Activated naive CD4-positive, alpha-beta T cell treated with anti-CD3 and anti-CD28 coated beads, Interleukin-2, amount 10 ng/mL, durations not matched to agents 7 days and 5 days (primary cell): ENCODE measurements around the gene NT5C2.

ENCODE experiments used
- CTCF ChIA-PET: fragments of 350-600 bp; sonication (Branson Sonifier 250); formaldehyde crosslinking; loops from one replicate; lab custom pipeline; 2021; ENCODE audit warnings: antibody characterized with exemption; lab: Charles Lee
- DNase-seq: peaks from one replicate; pipeline ENCODE4 v3.0.0-alpha.2; 2020
- H3K27ac Mint-ChIP-seq: one replicate; pipeline ENCODE4 v1.8.0; 2021; ENCODE audit warnings: mild to moderate bottlenecking, moderate library complexity, mixed read lengths
- H3K27me3 Mint-ChIP-seq: one replicate; pipeline ENCODE4 v1.8.0; 2021; ENCODE audit warnings: mild to moderate bottlenecking, mixed read lengths
- H3K36me3 Mint-ChIP-seq: one replicate; pipeline ENCODE4 v1.8.0; 2021; ENCODE audit warnings: mixed read lengths
- H3K4me1 Mint-ChIP-seq: one replicate; pipeline ENCODE4 v1.8.0; 2021; ENCODE audit warnings: mixed read lengths
- H3K4me3 Mint-ChIP-seq: one replicate; pipeline ENCODE4 v1.8.0; 2021; ENCODE audit warnings: mild to moderate bottlenecking, moderate library complexity, mixed read lengths
- H3K9me3 Mint-ChIP-seq: one replicate; pipeline ENCODE4 v1.8.0; 2021; ENCODE audit warnings: mixed read lengths

The NT5C2 gene

DNA sequence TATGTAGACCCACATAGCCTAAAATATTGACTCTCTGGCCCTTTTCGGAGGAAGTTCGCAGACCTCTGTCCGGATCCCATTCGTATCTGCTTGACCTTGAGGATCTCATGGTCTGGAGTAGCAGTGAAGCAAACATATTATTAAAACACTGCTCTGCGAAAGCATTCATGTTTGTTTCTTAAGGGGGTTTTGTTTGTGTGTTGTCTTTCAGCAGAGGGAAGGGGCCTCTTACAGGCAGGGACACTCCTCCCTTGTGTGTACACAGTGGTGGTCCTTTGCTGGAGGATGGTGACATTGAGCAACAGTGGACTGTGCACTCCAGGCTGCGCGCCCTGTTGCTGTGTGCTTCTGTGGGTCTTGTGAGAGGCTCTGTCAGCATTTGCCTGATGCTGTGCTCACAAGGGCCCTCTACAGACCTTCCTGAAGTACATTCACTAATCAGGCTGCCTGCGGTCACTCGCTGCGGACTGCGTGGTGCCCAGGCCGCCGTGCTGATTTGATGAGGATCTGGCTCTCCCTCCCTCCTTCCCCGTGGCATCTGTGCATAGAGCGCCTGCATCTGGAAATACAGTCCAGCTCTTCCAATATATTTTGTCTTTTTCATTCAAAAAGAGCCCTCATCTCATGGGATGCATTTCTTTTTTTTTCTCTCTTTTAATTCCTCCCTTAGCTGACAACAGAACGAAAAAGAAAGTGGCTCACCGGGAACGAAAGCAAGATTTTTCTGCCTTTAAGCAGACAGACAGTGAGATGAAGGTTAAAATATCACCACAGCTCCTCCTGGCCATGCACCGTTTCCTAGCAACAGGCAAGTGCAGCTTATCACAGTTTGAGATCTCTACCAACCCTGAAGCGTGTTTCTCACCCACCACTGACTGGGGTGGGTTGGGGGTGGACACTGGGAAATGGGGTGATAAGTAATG lies 139.2 kb downstream of the NT5C2 start:
- peak; percentile 84 for DNase-seq
- H3K27ac Mint-ChIP-seq = peak overlapping the region; percentile 93
- H3K4me1 Mint-ChIP-seq = peaks cover 36% of the 10 kb centered on the region
- peaks cover 2% of the 10 kb centered on the region for H3K36me3 Mint-ChIP-seq
- H3K4me3 Mint-ChIP-seq = peak overlapping the region; percentile 78
- CTCF ChIA-PET = interaction anchor here (0.7 to 2.0 kb wide), 7 partner anchors 10 to 166 kb away, joined by 3 to 14 read pairs (median 4); partner anchors contain the start of gene CNNM2
- H3K9me3 Mint-ChIP-seq = no peaks in the 10 kb centered on the region
- H3K27me3 Mint-ChIP-seq = no peaks in the 10 kb centered on the region

DNA sequence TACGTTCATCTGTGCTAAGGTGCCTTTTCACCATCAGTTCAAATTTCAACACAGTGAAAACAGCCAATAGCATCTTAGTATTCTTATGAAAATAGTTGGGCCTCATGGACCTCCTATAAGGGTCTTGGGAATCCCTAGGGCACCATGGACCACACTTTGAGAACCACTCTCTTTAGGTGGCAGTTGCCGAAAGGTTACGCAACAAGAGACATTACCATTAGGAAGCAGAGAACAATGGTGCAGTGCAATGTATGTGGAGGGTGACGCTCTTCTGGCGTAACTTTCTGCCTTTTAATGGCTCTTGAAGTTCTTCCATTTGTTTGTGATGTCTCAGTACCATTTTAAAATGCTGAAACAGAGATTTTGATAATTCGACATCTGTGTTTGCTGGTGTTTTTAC lies 143.8 kb downstream of the NT5C2 start:
- Mint-ChIP-seq H3K4me3 (no peak overlapping the region), H3K36me3 (no peaks in the 10 kb centered on the region), H3K27me3 (no peaks in the 10 kb centered on the region), H3K4me1 (peaks cover 23% of the 10 kb centered on the region), H3K9me3 (no peaks in the 10 kb centered on the region), H3K27ac (no peak overlapping the region)
- CTCF ChIA-PET = no interaction called here
- DNase-seq = no peak

DNA sequence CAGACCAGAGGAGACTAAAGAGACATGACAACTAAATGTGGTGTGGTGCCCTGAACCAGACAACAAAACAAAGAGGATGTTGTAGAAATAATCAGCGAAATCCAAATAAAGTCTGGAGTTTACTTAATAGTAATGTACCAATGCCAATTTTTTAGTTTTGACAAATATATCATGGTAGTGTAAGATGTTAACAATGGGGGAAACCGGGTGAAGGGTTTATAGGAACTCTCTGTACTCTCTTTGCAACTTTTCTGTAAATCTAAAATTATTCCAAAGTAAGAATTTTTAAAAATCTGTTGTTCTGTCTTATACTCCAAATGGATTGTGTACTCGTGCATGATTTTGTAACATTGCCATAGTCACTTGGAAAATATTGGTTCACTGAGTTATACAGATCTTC lies 145.7 kb downstream of the NT5C2 start:
- H3K4me3 Mint-ChIP-seq = no peak overlapping the region
- CTCF ChIA-PET = no interaction called here
- H3K36me3 Mint-ChIP-seq = no peaks in the 10 kb centered on the region
- H3K27ac Mint-ChIP-seq = no peak overlapping the region
- peaks cover 6% of the 10 kb centered on the region for H3K4me1 Mint-ChIP-seq
- no peaks in the 10 kb centered on the region for H3K27me3 Mint-ChIP-seq
- no peaks in the 10 kb centered on the region for H3K9me3 Mint-ChIP-seq
- no peak for DNase-seq

DNA sequence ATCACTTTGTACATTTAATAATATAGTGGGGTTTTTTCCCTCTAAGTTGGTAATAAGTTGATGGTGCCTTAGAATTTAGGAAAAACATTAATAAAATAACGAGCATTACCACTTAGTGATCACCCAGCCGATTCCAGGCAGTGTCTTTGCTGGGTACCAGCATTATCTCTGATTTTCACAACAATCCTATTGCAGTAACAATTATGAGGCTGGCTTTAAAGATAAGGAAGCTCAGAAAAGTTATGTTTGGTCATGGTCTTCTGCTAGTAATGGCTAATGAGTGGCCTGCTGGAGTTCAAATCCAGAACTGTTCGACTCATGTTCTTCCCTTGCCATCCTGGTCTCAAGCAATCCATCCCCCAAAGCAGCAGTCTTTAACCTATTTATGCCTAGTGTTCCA lies 147.1 kb downstream of the NT5C2 start:
- no peak for DNase-seq
- Mint-ChIP-seq H3K36me3 (no peaks in the 10 kb centered on the region), H3K9me3 (no peaks in the 10 kb centered on the region), H3K4me3 (no peak overlapping the region), H3K27me3 (no peaks in the 10 kb centered on the region), H3K4me1 (peaks cover 3% of the 10 kb centered on the region), H3K27ac (no peak overlapping the region)
- CTCF ChIA-PET = no interaction called here

DNA sequence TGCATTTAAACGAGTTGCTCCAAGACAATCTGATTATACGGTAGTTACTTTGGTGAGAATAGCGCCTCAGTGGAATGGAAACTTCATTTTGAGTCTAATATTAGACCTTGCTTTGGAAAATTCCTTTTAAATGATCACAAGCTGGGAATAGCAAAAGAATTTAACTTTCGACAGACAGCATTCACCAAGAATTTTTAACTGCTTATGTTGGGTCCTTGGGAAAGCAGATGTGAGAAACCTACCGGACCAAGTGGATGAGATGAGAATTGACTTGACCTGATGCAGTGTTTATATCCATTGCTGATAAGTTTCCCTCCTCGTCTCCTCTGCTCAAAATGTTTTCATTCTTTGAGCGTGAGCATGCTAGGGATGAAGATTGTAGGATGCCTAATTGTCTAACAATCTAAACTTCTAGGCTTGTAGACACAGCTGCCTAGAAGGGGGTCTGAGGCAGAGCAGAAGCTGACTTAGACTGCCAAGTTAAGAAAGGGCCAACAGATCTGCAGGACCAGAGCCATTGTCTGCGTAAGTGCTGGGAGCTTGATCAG lies 148.1 kb downstream of the NT5C2 start:
- H3K9me3 Mint-ChIP-seq = no peaks in the 10 kb centered on the region
- H3K27me3 Mint-ChIP-seq = no peaks in the 10 kb centered on the region
- no peak overlapping the region for H3K27ac Mint-ChIP-seq
- H3K4me3 Mint-ChIP-seq = no peak overlapping the region
- CTCF ChIA-PET = no interaction called here
- no peak for DNase-seq
- no peaks in the 10 kb centered on the region for H3K36me3 Mint-ChIP-seq
- H3K4me1 Mint-ChIP-seq = no peaks in the 10 kb centered on the region

DNA sequence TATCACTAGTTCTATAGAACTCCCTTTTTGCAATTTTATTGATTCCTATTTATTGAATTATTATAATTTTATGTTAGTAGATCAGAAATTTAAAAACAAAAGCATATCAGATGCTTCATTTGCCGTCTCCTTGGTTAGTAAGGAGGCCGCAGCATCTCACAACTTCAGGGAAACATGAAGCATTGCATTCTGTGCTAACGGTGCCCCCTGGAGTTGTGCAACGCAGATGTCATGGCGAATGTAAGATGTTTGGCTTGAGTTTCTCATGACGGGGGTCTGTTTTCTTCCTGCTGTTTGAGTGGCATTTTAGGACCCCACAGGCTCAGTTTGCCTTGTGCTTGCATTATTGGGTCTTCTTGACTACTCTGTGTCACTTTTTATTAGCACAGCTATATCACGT lies 150.2 kb downstream of the NT5C2 start:
- CTCF ChIA-PET = no interaction called here
- no peak for DNase-seq
- H3K4me3 Mint-ChIP-seq = no peak overlapping the region
- H3K9me3 Mint-ChIP-seq = no peaks in the 10 kb centered on the region
- no peaks in the 10 kb centered on the region for H3K27me3 Mint-ChIP-seq
- H3K36me3 Mint-ChIP-seq = no peaks in the 10 kb centered on the region
- H3K27ac Mint-ChIP-seq = no peak overlapping the region
- H3K4me1 Mint-ChIP-seq = no peaks in the 10 kb centered on the region

DNA sequence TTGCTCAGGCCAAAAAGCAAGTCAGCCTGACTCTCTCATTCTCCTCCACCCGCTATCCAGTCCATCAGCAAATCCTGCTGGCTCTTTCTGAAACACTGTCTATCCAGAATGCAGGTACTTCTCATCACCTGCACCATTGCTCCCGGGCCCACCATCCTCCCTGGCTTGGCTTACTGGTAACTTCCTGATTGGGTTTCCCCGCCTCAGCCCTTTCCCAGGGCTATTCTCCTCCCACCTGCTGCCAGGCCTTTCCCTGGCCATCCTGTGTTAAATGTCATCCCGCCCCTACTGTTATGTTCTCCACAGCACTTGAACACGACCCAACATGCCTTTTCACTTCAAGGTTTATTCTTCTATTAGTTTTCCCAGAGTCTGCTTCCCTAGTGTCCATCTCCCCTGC lies 150.9 kb downstream of the NT5C2 start:
- Mint-ChIP-seq H3K9me3 (no peaks in the 10 kb centered on the region), H3K4me1 (no peaks in the 10 kb centered on the region), H3K36me3 (no peaks in the 10 kb centered on the region), H3K27ac (no peak overlapping the region), H3K27me3 (no peaks in the 10 kb centered on the region), H3K4me3 (no peak overlapping the region)
- CTCF ChIA-PET = no interaction called here
- DNase-seq = no peak

DNA sequence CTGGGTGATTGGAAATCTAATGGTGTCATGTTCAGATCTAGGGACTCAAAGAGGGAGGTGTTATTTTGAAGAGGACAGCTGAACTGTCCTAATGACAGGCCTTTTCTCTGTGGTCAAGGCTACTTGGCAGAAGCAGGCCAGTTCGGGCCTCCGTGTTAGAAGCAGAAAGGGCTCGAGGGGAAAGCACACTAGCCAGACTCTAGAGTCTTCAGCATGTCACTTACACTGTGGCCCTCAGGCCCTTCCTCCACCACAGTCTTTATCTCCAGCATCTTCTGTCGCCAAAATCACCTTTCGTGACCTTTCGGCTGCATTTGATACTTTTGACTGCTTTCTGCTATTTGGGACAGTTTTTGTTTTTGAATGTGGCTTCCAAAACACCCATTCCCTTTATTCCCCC lies 151.7 kb downstream of the NT5C2 start:
- no peaks in the 10 kb centered on the region for H3K9me3 Mint-ChIP-seq
- no peaks in the 10 kb centered on the region for H3K36me3 Mint-ChIP-seq
- no peaks in the 10 kb centered on the region for H3K27me3 Mint-ChIP-seq
- no peaks in the 10 kb centered on the region for H3K4me1 Mint-ChIP-seq
- no peak overlapping the region for H3K27ac Mint-ChIP-seq
- no peak for DNase-seq
- no peak overlapping the region for H3K4me3 Mint-ChIP-seq
- CTCF ChIA-PET = no interaction called here

DNA sequence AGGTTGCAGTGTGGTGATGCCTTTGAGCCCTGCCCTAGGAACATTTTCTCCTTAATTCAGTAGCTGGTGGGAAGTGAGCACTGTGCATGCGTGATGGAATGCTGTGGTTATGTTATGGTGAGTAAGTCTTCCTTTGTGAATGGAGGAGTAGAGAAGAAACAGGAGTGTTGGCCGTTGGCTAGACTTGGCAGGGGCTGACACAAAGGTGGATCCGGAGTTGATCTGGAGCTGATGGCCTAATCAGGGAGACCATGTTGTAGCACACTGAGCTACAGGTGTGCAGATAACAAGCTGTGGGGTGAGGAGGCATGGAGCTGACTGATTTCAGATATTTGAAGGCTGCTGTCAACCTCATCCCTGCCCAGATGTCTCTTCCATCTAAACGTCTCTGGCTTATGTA lies 152.7 kb downstream of the NT5C2 start:
- H3K27ac Mint-ChIP-seq = no peak overlapping the region
- H3K4me1 Mint-ChIP-seq = no peaks in the 10 kb centered on the region
- no peaks in the 10 kb centered on the region for H3K9me3 Mint-ChIP-seq
- no peaks in the 10 kb centered on the region for H3K36me3 Mint-ChIP-seq
- CTCF ChIA-PET = interaction anchor here (1.2 kb wide), 1 partner anchor 124 kb away, joined by 3 read pairs; no protein-coding TSS in a partner anchor
- no peaks in the 10 kb centered on the region for H3K27me3 Mint-ChIP-seq
- no peak overlapping the region for H3K4me3 Mint-ChIP-seq
- no peak for DNase-seq

DNA sequence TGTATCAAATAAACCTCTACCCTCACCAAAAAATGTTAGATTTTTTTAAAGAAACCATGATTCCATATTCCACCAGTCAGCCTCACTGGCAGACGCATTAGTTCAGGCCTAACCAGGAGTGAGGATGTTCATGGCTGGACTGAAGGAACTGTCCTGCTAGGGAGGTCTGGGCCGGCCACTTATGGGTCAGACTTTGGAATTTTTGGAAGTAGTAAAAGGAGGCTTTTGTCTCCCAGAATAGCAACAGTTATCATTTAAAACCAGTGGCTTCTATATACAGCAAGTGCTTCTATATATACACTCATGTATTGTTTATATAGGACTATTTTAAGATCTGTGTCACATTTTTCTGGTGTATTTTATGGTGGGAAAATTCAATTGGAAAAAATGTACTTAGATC lies 154.5 kb downstream of the NT5C2 start:
- CTCF ChIA-PET = no interaction called here
- no peak for DNase-seq

More for the DNA sequence above, 154.5 kb downstream of the NT5C2 start:
- Mint-ChIP-seq H3K4me1 (no peaks in the 10 kb centered on the region), H3K4me3 (no peak overlapping the region), H3K9me3 (no peaks in the 10 kb centered on the region), H3K27ac (no peak overlapping the region), H3K27me3 (no peaks in the 10 kb centered on the region), H3K36me3 (no peaks in the 10 kb centered on the region)
